Measurements from ENCODE around the gene ESYT2.
"Not testable (repeated sequence)": the region's sequence is repeated elsewhere in the genome, so short reads cannot be mapped to it uniquely, and the experiment has no call there.

ESYT2 gene

DNA sequence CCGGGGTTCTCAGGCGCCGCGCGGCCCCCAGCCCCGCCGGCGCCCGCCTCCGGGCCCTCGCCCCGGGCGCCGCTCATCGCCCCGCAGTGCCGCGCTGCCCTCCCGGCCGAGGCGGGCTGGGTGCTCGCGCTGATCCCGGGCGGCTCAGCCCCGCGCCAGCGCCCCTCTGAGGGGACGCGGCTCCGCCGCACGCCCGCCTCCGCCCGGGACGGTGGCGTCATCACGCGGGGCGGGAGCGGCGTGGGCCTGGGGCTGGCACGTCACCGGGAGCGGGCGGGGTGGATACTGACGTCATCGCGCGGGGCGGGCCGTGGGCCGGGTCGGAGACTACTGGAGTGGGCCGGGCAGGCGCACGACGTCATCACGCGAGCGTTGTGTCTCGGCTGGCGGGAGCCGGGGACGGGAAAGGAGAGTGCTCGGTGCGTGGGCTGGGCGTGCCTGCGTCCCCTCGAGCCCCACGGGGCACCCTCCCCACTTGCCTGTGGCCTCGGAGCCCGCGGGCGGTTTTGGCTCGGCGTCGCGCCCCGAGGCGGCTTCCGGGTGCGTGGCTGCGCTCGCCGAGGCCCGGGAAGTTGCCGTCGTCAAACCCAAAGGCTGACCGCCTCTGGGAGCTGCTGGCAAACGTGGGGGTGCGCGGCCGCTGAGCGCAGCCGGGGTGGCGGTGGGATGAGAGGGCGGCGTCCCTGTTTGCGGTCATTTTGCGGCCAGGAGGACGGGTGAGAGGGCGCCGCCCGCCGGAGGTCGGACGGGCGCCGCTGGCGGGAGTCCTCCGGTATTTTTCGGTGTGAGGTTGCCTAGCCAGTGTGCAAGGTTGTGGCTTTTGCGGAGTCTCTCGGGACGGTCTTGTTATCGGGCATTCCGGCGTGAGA is at the start of gene ESYT2:
Gene ESYT2, minus strand, starts transcription at position 168 of the 869 bp plus-strand sequence. Its CDS starts 91 bp downstream, at position 77.
- DNase-seq = peak; percentile 100

- not testable (repeated sequence) for DNase-seq
These were observed 49.1 kb upstream of the ESYT2 start for GRCh38 chr7:158878151-158879079.

GRCh38 chr7:158876984-158877383 is 47.7 kb upstream of the ESYT2 start:
- no peak for DNase-seq

- no peak for DNase-seq
These were observed 40.6 kb upstream of the ESYT2 start for GRCh38 chr7:158869876-158870275.

GRCh38 chr7:158868764-158869410 is 39.6 kb upstream of the ESYT2 start:
- DNase-seq = no peak

GRCh38 chr7:158867214-158867984 is 38.1 kb upstream of the ESYT2 start:
- no peak for DNase-seq

DNA sequence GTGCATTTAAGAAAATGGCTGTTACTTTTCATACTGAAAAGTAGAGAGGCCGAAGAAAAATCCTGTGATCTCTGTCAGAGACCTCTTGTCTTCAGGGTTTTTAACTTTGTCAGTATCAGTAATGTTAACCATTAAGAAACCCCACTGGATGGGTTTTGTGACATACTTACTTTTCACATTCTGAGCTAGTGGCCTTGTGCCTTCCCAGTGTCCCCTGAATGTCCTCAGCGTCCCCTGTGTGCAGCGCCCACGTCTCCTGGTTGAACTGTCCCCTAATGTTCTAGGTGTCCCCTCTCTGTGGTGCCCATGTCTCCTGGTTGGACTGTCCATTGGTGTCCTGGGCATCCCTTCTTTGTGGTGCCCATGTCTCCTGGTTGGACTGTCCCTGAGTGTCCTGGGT is 36.7 kb upstream of the ESYT2 start:
- DNase-seq = no peak

- DNase-seq = no peak
These were observed 36.2 kb upstream of the ESYT2 start for GRCh38 chr7:158865462-158865922.

DNA sequence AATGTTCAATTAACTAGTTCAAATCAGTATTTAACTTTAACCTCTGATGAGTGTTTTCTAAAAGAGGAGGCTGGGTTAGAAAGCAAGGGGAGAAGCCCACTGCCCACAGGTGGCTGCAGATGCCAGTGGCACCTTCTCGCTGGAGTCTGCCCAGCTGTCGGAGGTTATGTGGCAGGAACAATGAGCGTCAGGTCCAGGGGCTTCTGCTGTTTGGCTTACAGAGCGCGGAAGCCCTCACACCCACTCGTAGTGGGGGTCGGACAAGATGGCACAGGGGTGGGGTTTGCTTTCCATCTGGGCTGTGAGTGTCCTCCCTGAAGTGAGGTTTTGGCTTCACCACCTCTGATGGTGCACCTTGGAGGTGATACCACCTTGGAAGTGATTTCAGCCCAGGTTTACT is 35.5 kb upstream of the ESYT2 start:
- DNase-seq = no peak

GRCh38 chr7:158864507-158864820 is 35.2 kb upstream of the ESYT2 start:
- DNase-seq = no peak

GRCh38 chr7:158863611-158864506 is 34.5 kb upstream of the ESYT2 start:
- peak; percentile 45 to 54 for DNase-seq

DNA sequence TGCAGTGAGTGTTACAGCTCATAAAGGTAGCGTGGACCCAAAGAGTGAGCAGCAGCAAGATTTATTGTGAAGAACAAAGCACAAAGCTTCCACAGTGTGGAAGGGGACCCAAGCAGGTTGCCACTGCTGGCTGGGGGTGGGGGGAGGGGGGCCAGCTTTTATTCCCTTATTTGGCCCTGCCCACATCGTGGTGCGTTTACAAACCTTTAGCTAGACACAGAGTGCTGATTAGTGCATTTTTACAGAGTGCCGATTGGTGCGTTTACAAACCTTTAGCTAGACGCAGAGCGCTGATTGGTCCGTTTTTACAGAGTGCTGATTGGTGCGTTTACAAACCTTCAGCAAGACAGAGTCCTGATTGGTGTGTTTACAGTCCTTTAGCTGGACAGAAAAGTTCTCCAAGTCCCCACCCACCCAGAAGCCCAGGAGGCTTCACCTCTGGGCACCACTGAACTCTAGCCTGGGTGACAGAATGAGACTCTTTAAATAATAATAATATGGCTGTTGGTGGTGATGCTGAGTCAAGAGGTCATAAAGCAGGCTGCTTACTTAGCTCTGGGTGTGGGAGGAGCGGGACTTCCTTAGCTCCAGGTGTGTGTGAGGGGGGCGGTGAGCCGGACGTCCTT is 33.8 kb upstream of the ESYT2 start:
- DNase-seq = peak in 1 of 2 donors; percentile 21

DNA sequence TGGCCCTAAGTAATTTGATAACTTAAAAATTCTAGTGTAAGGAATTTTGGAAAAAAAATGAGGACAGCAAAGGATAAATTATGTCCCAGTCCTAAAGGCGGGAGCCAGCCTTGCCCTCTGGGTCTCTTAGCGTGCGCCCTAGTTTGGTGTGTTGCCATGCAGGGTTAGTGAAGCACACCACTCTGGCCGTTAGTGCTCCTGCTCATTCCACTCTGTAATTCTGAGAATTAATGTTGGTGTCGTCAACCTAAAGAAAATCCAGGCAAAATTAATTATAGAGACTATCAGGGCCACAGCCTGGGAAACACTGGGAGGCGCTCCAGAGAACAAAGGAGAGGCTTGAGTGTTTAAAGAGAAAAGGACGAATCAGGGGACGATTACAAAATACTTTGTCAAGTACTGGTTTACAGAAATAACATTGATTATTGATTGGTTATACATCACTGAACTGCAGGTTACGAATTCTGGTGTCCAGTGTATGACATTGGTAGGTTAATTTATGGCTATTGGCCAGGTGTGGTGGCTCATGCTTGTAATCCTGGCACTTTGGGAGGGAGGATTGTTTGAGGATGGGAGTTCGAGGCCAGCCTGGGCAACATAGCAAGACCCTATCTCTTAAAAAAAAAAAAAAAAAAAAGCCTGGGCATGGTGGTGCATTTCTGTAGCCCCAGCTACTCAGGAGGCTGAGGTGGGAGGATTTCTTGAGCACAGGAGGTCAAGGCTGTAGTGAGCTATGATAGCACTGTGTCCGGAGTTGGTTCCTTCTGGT is 32.8 kb upstream of the ESYT2 start:
- no peak for DNase-seq

DNA sequence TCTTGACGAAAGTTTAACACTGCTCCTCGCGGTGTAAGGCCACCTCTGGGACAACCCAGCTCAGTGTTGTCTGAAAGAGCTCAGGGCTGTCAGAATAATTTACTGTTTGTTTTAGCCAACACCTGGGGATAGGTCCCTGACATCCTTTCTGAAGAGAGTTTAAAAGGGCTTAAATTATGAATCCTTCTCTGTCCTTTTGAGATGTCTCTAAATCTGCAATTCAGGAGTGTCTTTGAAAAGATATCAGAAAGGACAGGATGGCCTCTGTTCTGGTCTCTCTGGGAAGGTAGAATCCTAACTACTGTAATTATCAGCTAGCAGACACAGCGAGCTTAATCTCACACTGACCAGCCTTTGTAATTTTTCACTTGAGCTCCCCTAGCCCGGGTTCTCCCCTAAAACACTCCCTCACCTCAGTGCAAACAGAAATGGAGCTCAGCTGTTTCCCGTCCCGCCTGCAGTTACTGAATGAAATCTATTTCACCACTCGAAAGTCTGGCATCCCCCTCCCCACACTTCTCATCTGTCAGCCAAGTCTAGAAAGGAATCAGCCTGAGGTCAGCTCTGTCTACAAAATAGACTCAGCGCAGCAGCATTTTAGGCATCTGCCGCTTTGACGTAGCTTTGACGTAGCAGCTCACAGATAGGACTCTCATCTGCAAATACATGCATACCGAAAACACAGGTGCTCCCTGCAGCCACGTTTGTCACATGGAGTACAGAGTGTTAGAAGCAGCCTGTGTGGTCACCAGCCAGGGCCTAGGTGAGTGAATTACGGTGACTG is 31.9 kb upstream of the ESYT2 start:
- DNase-seq = no peak

DNA sequence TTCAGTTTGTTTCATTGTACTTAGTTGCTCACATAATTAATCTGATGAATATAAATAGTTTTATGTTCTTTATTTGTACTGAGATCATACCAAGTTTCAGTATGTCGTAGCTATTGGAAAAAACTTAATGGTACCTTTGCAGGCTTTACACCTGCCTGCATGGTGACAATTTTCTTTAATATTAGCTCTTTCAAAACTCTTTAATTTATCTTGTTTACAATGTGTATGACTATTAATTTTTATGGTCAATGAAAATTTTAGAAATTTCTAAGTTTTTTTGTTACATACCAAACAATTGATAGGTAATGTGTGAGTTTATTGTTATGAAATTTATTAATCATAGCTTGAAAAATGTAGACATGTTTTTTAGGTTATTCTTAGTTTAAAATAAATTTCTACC is 31.1 kb upstream of the ESYT2 start:
- DNase-seq = no peak

DNA sequence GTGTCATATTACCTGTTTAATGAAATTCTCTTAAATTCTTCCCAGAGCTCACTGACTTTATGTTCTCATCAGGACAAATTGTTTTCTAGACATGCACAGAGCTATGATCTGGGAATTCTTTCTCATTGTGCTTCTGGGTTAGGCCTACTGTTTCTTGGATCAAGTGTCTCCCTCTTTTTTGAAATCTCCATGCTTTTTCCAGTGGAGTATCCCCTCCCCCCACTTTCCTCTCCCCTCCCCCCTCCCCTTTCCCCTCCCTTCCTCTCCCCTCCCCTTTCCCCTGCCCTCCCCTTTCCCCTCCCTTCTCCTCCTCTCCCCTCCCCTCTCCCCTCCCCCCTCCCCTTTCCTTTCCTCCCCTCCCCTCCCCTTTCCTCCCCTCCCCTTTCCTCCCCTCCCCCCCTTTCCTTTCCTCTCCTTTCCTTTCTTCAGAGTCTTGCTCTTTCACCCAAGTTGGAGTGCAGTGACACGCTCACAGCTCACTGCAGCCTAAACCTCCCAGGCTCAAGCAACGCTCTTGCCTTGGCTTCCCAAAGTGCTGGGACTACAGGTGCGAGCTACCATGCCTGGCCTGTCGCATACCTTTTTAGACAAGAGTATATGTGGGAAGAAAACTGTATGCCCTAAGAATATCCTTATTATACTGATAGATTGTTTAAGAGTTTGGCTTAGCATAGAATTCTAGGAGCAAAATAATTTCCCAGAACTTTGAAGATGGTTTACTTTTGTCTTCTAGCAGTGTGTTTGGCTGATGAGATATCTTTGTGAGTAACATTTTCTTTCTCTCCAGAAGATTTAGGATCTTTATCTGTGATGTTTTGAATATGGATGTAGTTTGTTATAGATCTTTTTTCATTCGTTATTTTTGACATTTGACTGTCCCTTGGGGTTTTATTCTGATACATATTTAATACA is 29.5 kb upstream of the ESYT2 start:
- no peak for DNase-seq

DNA sequence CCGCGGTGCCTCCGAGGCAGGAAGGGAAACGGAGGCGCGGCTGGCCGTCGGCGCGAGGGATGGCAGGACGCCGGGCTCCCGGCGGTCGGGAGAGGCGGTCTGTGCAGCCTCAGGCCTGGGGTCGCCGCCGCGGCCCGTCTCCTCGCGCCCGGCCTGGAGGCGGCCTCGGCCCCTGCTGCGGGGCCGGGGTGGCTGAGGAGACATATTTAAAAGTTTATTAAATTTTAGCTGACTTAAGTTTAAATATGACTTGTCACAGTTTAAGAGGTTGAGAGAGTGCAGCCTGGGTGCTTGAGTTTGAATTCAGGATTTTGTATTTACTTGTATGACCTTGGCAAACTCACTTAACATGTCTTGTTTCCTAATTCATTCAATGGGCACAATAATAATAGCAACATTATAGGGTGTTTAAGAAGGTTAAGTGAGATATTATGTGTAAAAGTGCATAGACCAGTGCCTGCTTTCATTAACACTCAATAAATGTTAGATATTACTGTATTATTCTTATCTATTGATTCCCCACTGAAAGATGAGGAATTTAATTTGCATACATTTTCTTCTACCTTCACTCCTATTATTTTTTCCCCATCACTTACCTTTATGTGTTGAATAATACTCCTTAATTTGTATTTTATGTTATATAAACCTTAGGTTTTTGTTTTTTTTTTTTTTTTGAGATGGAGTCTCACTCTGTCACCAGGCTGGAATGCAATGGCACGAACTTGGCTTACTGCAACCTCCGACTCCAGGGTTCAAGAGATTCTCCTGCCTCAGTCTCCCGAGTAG is 27.8 kb upstream of the ESYT2 start:
- DNase-seq = no peak
